ENCODE results near the gene CETN1.

CETN1 gene

GRCh38 chr18:580154-580553, at the start of gene CETN1:
TSS of gene CETN1 (plus strand) at chr18:580380. CDS start at chr18:580409, 29 bp downstream.
- DNase-seq: no peak

- DNase-seq: no peak
Measured at GRCh38 chr18:532018-532417, 48.2 kb upstream of the CETN1 start.

- no peak for DNase-seq
Measured at GRCh38 chr18:532632-533031, 47.5 kb upstream of the CETN1 start.

GRCh38 chr18:533995-534601, 46.1 kb upstream of the CETN1 start:
- DNase-seq: no peak

GRCh38 chr18:543447-544078, 36.6 kb upstream of the CETN1 start:
- DNase-seq: no peak

- no peak for DNase-seq
Measured at GRCh38 chr18:549967-550366, 30.2 kb upstream of the CETN1 start.

- DNase-seq: no peak
Measured at GRCh38 chr18:551404-552061, 28.6 kb upstream of the CETN1 start.

- no peak for DNase-seq
Measured at GRCh38 chr18:555705-556457, 24.3 kb upstream of the CETN1 start.

- no peak for DNase-seq
Measured at GRCh38 chr18:564708-565561, 15.2 kb upstream of the CETN1 start.

- no peak for DNase-seq
Measured at GRCh38 chr18:565562-566061, 14.6 kb upstream of the CETN1 start.

GRCh38 chr18:567122-567521, 13.1 kb upstream of the CETN1 start:
- DNase-seq: no peak

- DNase-seq: no peak
Measured at GRCh38 chr18:568731-569130, 11.4 kb upstream of the CETN1 start.

- no peak for DNase-seq
Measured at GRCh38 chr18:570256-570655, 9.9 kb upstream of the CETN1 start.

- no peak for DNase-seq
Measured at GRCh38 chr18:570697-571096, 9.5 kb upstream of the CETN1 start.

GRCh38 chr18:572091-572830, 7.9 kb upstream of the CETN1 start:
- DNase-seq: no peak

- DNase-seq: no peak
Measured at GRCh38 chr18:572831-573289, 7.3 kb upstream of the CETN1 start.

- DNase-seq: no peak
Measured at GRCh38 chr18:573385-573784, 6.8 kb upstream of the CETN1 start.

- DNase-seq: no peak
Measured at GRCh38 chr18:574149-574860, 5.9 kb upstream of the CETN1 start.

- no peak for DNase-seq
Measured at GRCh38 chr18:574865-575645, 5.1 kb upstream of the CETN1 start.

GRCh38 chr18:576924-577323, 3.3 kb upstream of the CETN1 start:
- no peak for DNase-seq
